MM.1S (cell line): Measurements from ENCODE around the gene SH2D4B.

Experiments
- DNase-seq: peaks from one replicate; pipeline ENCODE4 v3.0.0-alpha.2; 2015
- H2AFZ ChIP-seq: fragments of 300-600 bp; sonication (generic); 2 replicates; pipeline ENCODE4 v1.6.0; 2016; ENCODE audit warnings: antibody characterized with exemption, low read length
- H3F3A ChIP-seq: fragments of 300-600 bp; sonication (generic); 2 replicates; pipeline ENCODE4 v1.6.1; 2016; ENCODE audit warnings: mild to moderate bottlenecking, antibody characterized with exemption, low read length, moderate library complexity, mixed read lengths; ENCODE audit not compliant: insufficient read depth
- H3K27ac ChIP-seq: fragments of 300-600 bp; sonication (generic); 2 replicates; pipeline ENCODE4 v1.5.1; 2016; ENCODE audit warnings: mild to moderate bottlenecking, low read length
- H3K27me3 ChIP-seq: fragments of 300-600 bp; sonication (generic); replicated peaks from 2 replicates; pipeline ENCODE4 v1.6.0; 2016; ENCODE audit warnings: low read length; ENCODE audit not compliant: insufficient read depth
- H3K36me3 ChIP-seq: fragments of 300-600 bp; sonication (generic); replicated peaks from 2 replicates; pipeline ENCODE4 v1.6.1; 2016; ENCODE audit warnings: mild to moderate bottlenecking, low read length, mixed read lengths; ENCODE audit not compliant: insufficient read depth
- H3K4me1 ChIP-seq: fragments of 300-600 bp; sonication (generic); 2 replicates; pipeline ENCODE4 v1.6.1; 2016; ENCODE audit warnings: low read length, mixed read lengths
- H3K4me2 ChIP-seq: fragments of 300-600 bp; sonication (generic); 2 replicates; pipeline ENCODE4 v1.6.0; 2016; ENCODE audit warnings: low read depth, low read length
- H3K4me3 ChIP-seq: fragments of 300-600 bp; sonication (generic); 2 replicates; pipeline ENCODE4 v1.5.1; 2016; ENCODE audit warnings: low read length, mixed read lengths
- H3K79me2 ChIP-seq: fragments of 300-600 bp; sonication (generic); 2 replicates; pipeline ENCODE4 v1.6.1; 2016; ENCODE audit warnings: mixed run types, low read length, mixed read lengths
- H3K9ac ChIP-seq: fragments of 300-600 bp; sonication (generic); 2 replicates; pipeline ENCODE4 v1.6.1; 2016; ENCODE audit warnings: low read length, mixed read lengths
- H3K9me2 ChIP-seq: fragments of 300-600 bp; sonication (generic); replicated peaks from 2 replicates; pipeline ENCODE4 v1.6.1; 2016; ENCODE audit warnings: mild to moderate bottlenecking, low read length, mixed read lengths; ENCODE audit not compliant: insufficient read depth
- H3K9me3 ChIP-seq: fragments of 300-600 bp; sonication (generic); replicated peaks from 2 replicates; pipeline ENCODE4 v1.6.1; 2016; ENCODE audit warnings: mild to moderate bottlenecking, low read length, mixed read lengths; ENCODE audit not compliant: insufficient read depth
- H4K20me1 ChIP-seq: fragments of 300-600 bp; sonication (generic); 2 replicates; pipeline ENCODE4 v1.6.1; 2016; ENCODE audit warnings: mild to moderate bottlenecking, low read length, moderate library complexity, mixed read lengths; ENCODE audit not compliant: insufficient read depth
- CTCF ChIP-seq: fragments of 300-600 bp; sonication (generic); IDR thresholded peaks from 2 replicates; pipeline ENCODE4 v1.5.1; 2016; ENCODE audit warnings: antibody characterized with exemption, low read length, mixed read lengths
- EZH2 ChIP-seq: fragments of 300-600 bp; sonication (generic); optimal IDR thresholded peaks from 2 replicates; pipeline ENCODE3; 2017; ENCODE audit warnings: low read depth, mild to moderate bottlenecking, antibody characterized with exemption, low read length, mixed read lengths
- EZH2phosphoT487 ChIP-seq: fragments of 300-600 bp; sonication (generic); IDR thresholded peaks from 2 replicates; pipeline ENCODE4 v1.6.1; 2018; ENCODE audit warnings: antibody characterized with exemption, low read length

Gene SH2D4B

GRCh38 chr10:80501913-80502521 is 35.7 kb upstream of the SH2D4B start:
- H3K4me2 ChIP-seq = no peak overlapping the region
- H3K9me2 ChIP-seq = no peaks in the 10 kb centered on the region
- no peak overlapping the region for H3K27ac ChIP-seq
- no peaks in the 10 kb centered on the region for H4K20me1 ChIP-seq
- H3K79me2 ChIP-seq = no peaks in the 10 kb centered on the region
- no peaks in the 10 kb centered on the region for H3K9me3 ChIP-seq
- TF ChIP-seq CTCF = no peak
- no peak for TF ChIP-seq EZH2phosphoT487
- TF ChIP-seq EZH2 = no peak
- no peak overlapping the region for H3K4me3 ChIP-seq
- H3K27me3 ChIP-seq = no peaks in the 10 kb centered on the region
- DNase-seq = no peak
- no peaks in the 10 kb centered on the region for H3K4me1 ChIP-seq
- no peak overlapping the region for H3K9ac ChIP-seq
- no peak overlapping the region for H2AFZ ChIP-seq
- H3K36me3 ChIP-seq = no peaks in the 10 kb centered on the region
- H3F3A ChIP-seq = no peaks in the 10 kb centered on the region

- Histone ChIP-seq H3K79me2 (no peaks in the 10 kb centered on the region), H3F3A (no peaks in the 10 kb centered on the region), H3K4me1 (no peaks in the 10 kb centered on the region), H3K27me3 (no peaks in the 10 kb centered on the region), H3K4me2 (no peak overlapping the region), H3K4me3 (no peak overlapping the region), H3K9ac (no peak overlapping the region), H3K36me3 (no peaks in the 10 kb centered on the region), H3K9me2 (no peaks in the 10 kb centered on the region), H3K27ac (no peak overlapping the region), H2AFZ (no peak overlapping the region), H3K9me3 (no peaks in the 10 kb centered on the region), H4K20me1 (no peaks in the 10 kb centered on the region)
- no peak for DNase-seq
- TF ChIP-seq CTCF = no peak
- no peak for TF ChIP-seq EZH2phosphoT487
- TF ChIP-seq EZH2 = no peak
Observed at GRCh38 chr10:80502621-80503583, 34.8 kb upstream of the SH2D4B start.

GRCh38 chr10:80503584-80504157 is 34.0 kb upstream of the SH2D4B start:
- no peaks in the 10 kb centered on the region for H3K9me2 ChIP-seq
- no peak overlapping the region for H3K4me3 ChIP-seq
- TF ChIP-seq EZH2phosphoT487 = no peak
- no peak for TF ChIP-seq CTCF
- no peak for TF ChIP-seq EZH2
- no peaks in the 10 kb centered on the region for H3K9me3 ChIP-seq
- H3F3A ChIP-seq = no peaks in the 10 kb centered on the region
- H3K79me2 ChIP-seq = no peaks in the 10 kb centered on the region
- no peaks in the 10 kb centered on the region for H4K20me1 ChIP-seq
- no peaks in the 10 kb centered on the region for H3K27me3 ChIP-seq
- DNase-seq = no peak
- no peak overlapping the region for H2AFZ ChIP-seq
- H3K9ac ChIP-seq = no peak overlapping the region
- no peak overlapping the region for H3K27ac ChIP-seq
- no peaks in the 10 kb centered on the region for H3K36me3 ChIP-seq
- no peak overlapping the region for H3K4me2 ChIP-seq
- no peaks in the 10 kb centered on the region for H3K4me1 ChIP-seq
